Lower leg skin (tissue), 4 donors: Measurements from ENCODE around the gene BEST2. TPM values are rescaled to one million over a fixed set of nuclear protein-coding genes. Genes with fewer than 3 reads are reported as not detected.
A peak's percentile ranks its signal among the peaks of the same experiment; 100 is the strongest.

Source experiments
- DNase-seq, 2 donors: peaks; one replicate each; pipeline ENCODE4 v3.0.0-alpha.2; 2019; ENCODE audit warnings: low spot score in 2 of 2
- H3K4me3 ChIP-seq: fragments of 200-600 bp; sonication (generic); 2 replicates; pipeline ENCODE4 v1.5.1; 2017; ENCODE audit warnings: mild to moderate bottlenecking, low read depth; ENCODE audit not compliant: poor library complexity, severe bottlenecking
- POLR2A ChIP-seq, 2 donors: fragments of 450-650 bp; IDR thresholded peaks; one replicate each; pipeline ENCODE4 v1.6.1; 2016 to 2017; ENCODE audit warnings: antibody characterized with exemption in 2 of 2, mild to moderate bottlenecking in 1 of 2, moderate library complexity in 1 of 2
- WGBS, 2 donors: methylation state at CpG; one replicate each; pipeline ENCODE4 v1.1.5; 2018; 5-methylcytosine and 5-hydroxymethylcytosine counted together
- intact Hi-C: fragments of 100-400 bp; cut with DNase I; formaldehyde crosslinking; loops from one replicate; pipeline ENCODE4 v1.15.0; 2023; ENCODE audit warnings: low total_unique reads
- total RNA-seq, 4 donors: library from RNA; depleted of rRNA; stranded (reverse); fragments of >200 nt; gene quantifications; one replicate each; pipeline ENCODE4 v1.1.0, GENCODE V29; 2016
- TF ChIP-seq, protein P1 (sequence below), 3 donors: fragments of 450-650 bp; IDR thresholded peaks; one replicate each; pipeline ENCODE4 v1.5.1; 2016; ENCODE audit warnings: antibody characterized with exemption in 3 of 3, mild to moderate bottlenecking in 3 of 3, moderate library complexity in 2 of 3

BEST2 gene
- total RNA-seq, 4 donors from 2014 or later = 58.3 to 116 (median 85.5) TPM

DNA sequence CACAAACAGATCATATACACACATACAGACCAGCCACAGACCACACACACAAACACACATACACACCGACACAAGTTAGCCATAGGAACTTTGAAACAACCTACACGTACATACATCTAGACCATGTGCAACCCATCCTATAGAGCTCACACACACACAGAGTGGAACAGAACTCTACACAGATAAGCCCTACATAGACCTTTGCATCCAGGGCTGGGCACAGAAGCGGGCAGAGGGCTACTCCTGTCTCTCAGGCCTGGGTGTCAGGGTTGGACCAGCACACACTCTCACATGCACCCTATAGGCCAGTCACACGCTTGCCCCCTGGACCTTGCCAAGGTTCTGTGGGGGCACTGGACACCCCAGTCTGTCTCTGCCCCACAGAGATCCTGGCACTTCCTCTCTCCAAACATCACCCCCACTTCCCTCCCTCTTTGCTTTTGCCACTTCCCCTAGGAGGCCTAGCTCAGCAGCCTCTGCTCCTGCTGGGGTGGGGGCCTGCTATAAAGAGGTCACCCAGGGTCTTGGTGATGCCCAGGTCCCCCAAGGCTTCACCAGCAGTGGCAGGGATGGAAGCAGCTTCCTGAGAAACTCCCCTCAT, 33.9 kb downstream of the BEST2 start:
- intact Hi-C loops = no loop called here
- peak in 1 of 2 donors; percentile 40 for DNase-seq
- TF ChIP-seq POLR2A (IDR thresholded peaks at IDR 0.05) = no peak
- TF ChIP-seq, protein P1, sequence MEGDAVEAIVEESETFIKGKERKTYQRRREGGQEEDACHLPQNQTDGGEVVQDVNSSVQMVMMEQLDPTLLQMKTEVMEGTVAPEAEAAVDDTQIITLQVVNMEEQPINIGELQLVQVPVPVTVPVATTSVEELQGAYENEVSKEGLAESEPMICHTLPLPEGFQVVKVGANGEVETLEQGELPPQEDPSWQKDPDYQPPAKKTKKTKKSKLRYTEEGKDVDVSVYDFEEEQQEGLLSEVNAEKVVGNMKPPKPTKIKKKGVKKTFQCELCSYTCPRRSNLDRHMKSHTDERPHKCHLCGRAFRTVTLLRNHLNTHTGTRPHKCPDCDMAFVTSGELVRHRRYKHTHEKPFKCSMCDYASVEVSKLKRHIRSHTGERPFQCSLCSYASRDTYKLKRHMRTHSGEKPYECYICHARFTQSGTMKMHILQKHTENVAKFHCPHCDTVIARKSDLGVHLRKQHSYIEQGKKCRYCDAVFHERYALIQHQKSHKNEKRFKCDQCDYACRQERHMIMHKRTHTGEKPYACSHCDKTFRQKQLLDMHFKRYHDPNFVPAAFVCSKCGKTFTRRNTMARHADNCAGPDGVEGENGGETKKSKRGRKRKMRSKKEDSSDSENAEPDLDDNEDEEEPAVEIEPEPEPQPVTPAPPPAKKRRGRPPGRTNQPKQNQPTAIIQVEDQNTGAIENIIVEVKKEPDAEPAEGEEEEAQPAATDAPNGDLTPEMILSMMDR (IDR thresholded peaks at IDR 0.05) = no peak
- no peak overlapping the region for H3K4me3 ChIP-seq
- 50 to 59% methylated on average over 4 of the region's 4 CpGs for WGBS, 2 donors

DNA sequence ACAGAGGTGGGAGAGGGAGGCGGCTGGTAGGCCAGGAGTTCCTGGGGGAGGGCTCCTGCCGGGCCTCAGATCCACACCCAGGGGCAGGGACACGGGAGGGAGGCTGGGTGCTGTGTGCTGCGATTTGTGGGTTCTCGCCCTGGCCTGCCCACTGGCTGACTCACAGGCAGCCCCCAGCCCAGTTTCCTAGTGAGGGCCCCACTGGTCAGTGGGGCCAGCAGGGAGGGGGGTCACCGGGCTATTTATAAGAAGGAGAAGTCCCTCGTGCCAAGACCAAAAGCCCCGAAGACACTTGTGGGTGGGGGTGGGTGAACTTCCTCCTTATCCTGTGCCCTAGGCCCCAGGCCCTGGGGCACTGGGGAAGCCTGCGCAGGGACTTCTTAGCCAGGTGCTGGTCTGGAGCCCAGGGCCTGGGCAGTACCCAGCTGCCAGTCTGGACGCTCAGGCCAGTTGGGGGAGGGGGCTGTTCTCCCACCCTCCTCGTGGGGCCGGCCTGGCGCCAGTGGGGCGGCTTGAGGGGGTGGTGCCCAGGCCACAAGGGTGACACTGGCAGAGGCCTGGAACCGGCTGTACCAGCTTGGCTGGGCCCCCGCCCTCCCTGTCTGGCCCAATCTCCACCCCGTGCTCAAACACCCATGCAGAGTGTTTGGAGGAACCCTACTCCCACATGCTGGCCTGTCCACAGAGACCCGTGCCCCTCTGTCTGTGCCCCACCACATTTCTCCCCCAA, 34.7 kb downstream of the BEST2 start:
- TF ChIP-seq, protein P1 (IDR thresholded peaks at IDR 0.05) = no peak
- TF ChIP-seq POLR2A (IDR thresholded peaks at IDR 0.05) = no peak
- DNase-seq = peak; percentile 74 to 95
- intact Hi-C loops = no loop called here
- WGBS, 2 donors = 27 to 37% methylated on average over 16 to 17 of the region's 18 CpGs
- H3K4me3 ChIP-seq = no peak overlapping the region

DNA sequence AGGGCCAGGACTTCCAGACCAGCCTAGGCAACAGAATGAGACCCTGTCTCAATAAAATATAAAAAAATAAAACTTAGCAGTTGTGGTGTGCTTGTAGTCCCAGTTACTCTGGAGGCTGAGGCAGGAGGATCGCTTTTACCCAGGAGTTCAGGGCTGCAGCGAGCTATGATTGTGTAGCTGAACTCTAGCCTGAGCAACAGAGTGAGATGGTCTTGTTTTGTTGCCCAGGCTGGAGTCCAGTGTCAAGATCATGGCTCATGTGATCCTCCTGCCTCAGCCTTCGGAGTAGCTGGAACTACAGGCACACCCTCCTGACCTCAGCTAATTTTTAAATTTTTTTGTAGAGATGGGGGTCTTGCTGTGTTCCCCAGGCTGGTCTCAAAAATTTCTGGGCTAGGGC, 35.4 kb downstream of the BEST2 start:
- DNase-seq = peak in 1 of 2 donors; percentile 51
- intact Hi-C loops = no loop called here
- no peak for TF ChIP-seq POLR2A (IDR thresholded peaks at IDR 0.05)
- TF ChIP-seq, protein P1 (IDR thresholded peaks at IDR 0.05) = no peak
- WGBS, 2 donors = 64 to 66% methylated on average over 3 of the region's 3 CpGs
- no peak overlapping the region for H3K4me3 ChIP-seq

DNA sequence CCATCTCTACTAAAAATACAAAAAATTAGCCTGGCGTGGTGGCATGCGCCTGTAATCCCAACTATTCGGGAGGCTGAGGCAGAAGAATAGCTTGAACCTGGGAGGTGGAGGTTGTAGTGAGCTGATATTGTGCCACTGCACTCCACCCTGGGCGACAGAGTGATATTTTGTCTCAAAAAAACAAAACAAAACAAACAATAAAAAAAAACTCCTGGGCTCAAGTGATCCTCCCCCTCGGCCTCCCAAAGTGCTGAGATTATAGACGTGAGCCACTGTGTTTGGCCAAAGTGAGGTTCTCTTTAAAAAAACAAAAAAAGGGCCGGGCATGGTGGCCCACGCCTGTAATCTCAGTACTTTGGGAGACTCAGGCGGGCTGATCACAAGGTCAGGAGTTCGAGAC, 35.9 kb downstream of the BEST2 start:
- WGBS, 2 donors = 56 to 64% methylated on average over 10 of the region's 10 CpGs
- no peak for DNase-seq
- intact Hi-C loops = no loop called here
- no peak for TF ChIP-seq POLR2A (IDR thresholded peaks at IDR 0.05)
- TF ChIP-seq, protein P1 (IDR thresholded peaks at IDR 0.05) = no peak
- H3K4me3 ChIP-seq = no peak overlapping the region

DNA sequence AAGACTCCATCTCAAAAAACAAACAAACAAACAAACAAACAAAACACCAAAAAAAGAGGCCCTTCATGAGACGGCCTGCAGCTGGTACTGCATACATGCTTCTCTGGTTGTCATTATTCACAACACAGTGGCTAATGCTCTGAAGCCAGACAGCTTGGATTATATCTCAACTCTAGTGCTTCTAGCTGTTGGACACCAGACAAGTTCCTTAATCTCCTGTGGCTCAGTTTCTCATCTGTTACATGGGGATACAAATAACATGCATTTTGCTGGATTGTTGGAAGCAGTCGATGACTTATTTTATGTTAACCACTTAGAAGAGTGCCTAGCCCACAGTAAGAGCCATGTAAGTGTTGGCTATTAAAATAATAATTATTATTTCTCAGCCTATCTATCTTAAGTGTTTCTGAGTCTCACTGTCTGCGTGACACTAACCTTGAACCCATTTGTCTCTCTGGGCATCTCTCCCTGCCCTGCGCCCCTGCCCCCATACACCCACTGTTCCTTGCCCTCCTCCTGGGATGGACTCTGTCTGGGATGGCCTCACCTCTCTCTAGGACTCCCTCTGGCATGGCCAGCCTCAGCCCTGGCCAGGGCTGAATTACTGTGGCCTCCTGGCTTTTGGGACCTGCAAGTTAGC, 36.6 kb downstream of the BEST2 start:
- H3K4me3 ChIP-seq = no peak overlapping the region
- intact Hi-C loops = no loop called here
- DNase-seq = no peak
- WGBS, 2 donors = 27 to 34% methylated on average over 4 of the region's 4 CpGs
- no peak for TF ChIP-seq POLR2A (IDR thresholded peaks at IDR 0.05)
- TF ChIP-seq, protein P1 (IDR thresholded peaks at IDR 0.05) = no peak
